Ascending aorta (tissue), 2 donors: ENCODE data around the gene GFAP. TPM values are rescaled to one million over a fixed set of nuclear protein-coding genes. Genes with fewer than 3 reads are reported as not detected.
A peak's percentile ranks its signal among the peaks of the same experiment; 100 is the strongest.
"Not testable (repeated sequence)": the region's sequence is repeated elsewhere in the genome, so short reads cannot be mapped to it uniquely, and the experiment has no call there.

Experiments used
- DNase-seq, 2 donors: peaks; one replicate each; pipeline ENCODE4 v3.0.0-alpha.2; 2019; ENCODE audit warnings: low spot score in 2 of 2
- H3K27ac ChIP-seq, 2 donors: fragments of 200-600 bp; sonication (generic); one replicate each; pipeline ENCODE4 v1.5.1; 2016 to 2017; ENCODE audit warnings: mild to moderate bottlenecking in 1 of 2
- H3K27me3 ChIP-seq: fragments of 200-600 bp; sonication (generic); one replicate; pipeline ENCODE4 v1.5.1; 2017
- H3K36me3 ChIP-seq, 2 donors: fragments of 200-600 bp; sonication (generic); one replicate each; pipeline ENCODE4 v1.5.1; 2016
- H3K4me1 ChIP-seq, 2 donors: fragments of 200-600 bp; sonication (generic); one replicate each; pipeline ENCODE4 v1.5.1; 2016 to 2017; ENCODE audit warnings: mild to moderate bottlenecking in 1 of 2
- H3K4me3 ChIP-seq, 2 donors: fragments of 200-600 bp; sonication (generic); one replicate each; pipeline ENCODE4 v1.5.1; 2016 to 2017; ENCODE audit warnings: mild to moderate bottlenecking in 1 of 2
- H3K9me3 ChIP-seq, 2 donors: fragments of 200-600 bp; sonication (generic); one replicate each; pipeline ENCODE4 v1.5.1; 2016
- CTCF ChIP-seq, 3 experiments: fragments of 200-600 bp in 2 of 3; fragments of 450-650 bp in 1 of 3; sonication (generic) in 2 of 3; IDR thresholded peaks; one replicate each; pipeline ENCODE4 v1.5.1; 2016 to 2019; ENCODE audit warnings: antibody characterized with exemption in 3 of 3, mild to moderate bottlenecking in 1 of 3, moderate library complexity in 1 of 3
- intact Hi-C: fragments of 100-400 bp; cut with DNase I; formaldehyde crosslinking; loops from one replicate; pipeline ENCODE4 v1.15.1; 2023
- total RNA-seq: library from RNA; depleted of rRNA; stranded (reverse); fragments of >200 nt; gene quantifications from one replicate; pipeline ENCODE4 v1.1.0, GENCODE V29; 2016

Gene GFAP
- total RNA-seq, 1 donor from 2014 or later = 1.7 TPM

- Histone ChIP-seq H3K9me3 (no peaks in the 10 kb centered on the region), H3K27ac (no peak overlapping the region), H3K4me3 (no peak overlapping the region), H3K27me3 (no peaks in the 10 kb centered on the region), H3K36me3 (no peaks in the 10 kb centered on the region), H3K4me1 (peaks cover 0 to 5% of the 10 kb centered on the region in 2 donors)
- intact Hi-C loops = no loop called here
- no peak for TF ChIP-seq CTCF (IDR thresholded peaks at IDR 0.05)
- DNase-seq = no peak
Measured at GRCh38 chr17:44955674-44956425, 40.5 kb upstream of the GFAP start.

- Histone ChIP-seq H3K27ac (no peak overlapping the region), H3K4me1 (peaks cover 0 to 3% of the 10 kb centered on the region in 2 donors), H3K27me3 (no peaks in the 10 kb centered on the region), H3K9me3 (no peaks in the 10 kb centered on the region), H3K4me3 (no peak overlapping the region), H3K36me3 (no peaks in the 10 kb centered on the region)
- intact Hi-C loops = no loop called here
- TF ChIP-seq CTCF (IDR thresholded peaks at IDR 0.05) = no peak
- no peak for DNase-seq
Measured at GRCh38 chr17:44952946-44953475, 37.7 kb upstream of the GFAP start.

GRCh38 chr17:44948315-44948795 is 33.1 kb upstream of the GFAP start:
- no peak overlapping the region for H3K27ac ChIP-seq
- no peaks in the 10 kb centered on the region for H3K27me3 ChIP-seq
- H3K4me3 ChIP-seq = peak overlapping the region; percentile 66 to 74
- no peaks in the 10 kb centered on the region for H3K9me3 ChIP-seq
- peaks cover 6 to 8% of the 10 kb centered on the region in 2 donors for H3K4me1 ChIP-seq
- TF ChIP-seq CTCF (IDR thresholded peaks at IDR 0.05) = no peak
- intact Hi-C loops = no loop called here
- H3K36me3 ChIP-seq = no peaks in the 10 kb centered on the region
- no peak for DNase-seq

GRCh38 chr17:44947461-44948314 is 32.4 kb upstream of the GFAP start, which contains the start of gene KIF18B:
Gene KIF18B (minus strand): TSS chr17:44947773. CDS start chr17:44936344, 11,429 bp downstream.
- Histone ChIP-seq H3K36me3 (no peaks in the 10 kb centered on the region), H3K27ac (no peak within 1 kb of the TSS), H3K27me3 (no peaks in the 10 kb centered on the region), H3K4me3 (peak within 1 kb of the TSS; percentile 66 to 74), H3K4me1 (peaks cover 6 to 8% of the 10 kb centered on the region in 2 donors), H3K9me3 (no peaks in the 10 kb centered on the region)
- no peak for TF ChIP-seq CTCF (IDR thresholded peaks at IDR 0.05)
- peak; percentile 59 to 94 for DNase-seq
- intact Hi-C loops = loop anchor here (1.0 kb wide), 2 partner anchors 21 to 75 kb away; partner anchors contain the start of gene C1QL1

- H3K4me1 ChIP-seq, DNase-seq, H3K4me3 ChIP-seq, H3K27ac ChIP-seq, H3K27me3 ChIP-seq, intact Hi-C loops, H3K9me3 ChIP-seq, H3K36me3 ChIP-seq: not testable (repeated sequence)
Measured at GRCh38 chr17:44945652-44946051, 30.4 kb upstream of the GFAP start.
